D721Med (cell line): ENCODE data around the gene RANBP3L.
"Not testable (repeated sequence)": the region's sequence is repeated elsewhere in the genome, so short reads cannot be mapped to it uniquely, and the experiment has no call there.

Experiments
- DNase-seq: peaks from one replicate; pipeline ENCODE4 v3.0.0; 2011; ENCODE audit warnings: low spot score; ENCODE audit not compliant: insufficient read length
- FAIRE-seq: peaks from 2 replicates; lab custom pipeline; 2011; peaks lifted over from hg19 to GRCh38; lab: Jason Lieb, UNC
- CTCF ChIP-seq: IDR thresholded peaks from 2 replicates; pipeline ENCODE4 v1.5.1; 2012; ENCODE audit warnings: mild to moderate bottlenecking, control low read depth; ENCODE audit not compliant: insufficient read depth; ENCODE audit errors: missing control alignments

RANBP3L gene

GRCh38 chr5:36205329-36205728 lies 96.4 kb downstream of the RANBP3L start:
- DNase-seq (no peak), FAIRE-seq (no peak)
- TF ChIP-seq CTCF, result no peak

GRCh38 chr5:36202521-36202961 lies 99.2 kb downstream of the RANBP3L start:
- FAIRE-seq (no peak), DNase-seq (no peak)
- no peak for TF ChIP-seq CTCF

GRCh38 chr5:36200513-36200912 lies 101.2 kb downstream of the RANBP3L start:
- DNase-seq (no peak), FAIRE-seq (no peak)
- TF ChIP-seq CTCF, result no peak

GRCh38 chr5:36199620-36200019 lies 102.1 kb downstream of the RANBP3L start:
- TF ChIP-seq CTCF, result no peak
- no peak for FAIRE-seq
- DNase-seq, result no peak

GRCh38 chr5:36198783-36199182 lies 102.9 kb downstream of the RANBP3L start:
- DNase-seq, FAIRE-seq: not testable (repeated sequence)
